ENCODE results near the gene ARX. TPM values are rescaled to one million over a fixed set of nuclear protein-coding genes. Genes with fewer than 3 reads are reported as not detected.

Gene ARX
- total and polyA plus RNA-seq, 9 of the 15 experiments (the other 6 are each of a cell fraction or from before 2014, with no cell fraction given), result 0.03 TPM; not detected in 8

- H3K36me3 ChIP-seq (ENCODE audit: control insufficient read depth, insufficient read depth, low read length), result no peaks in the 10 kb centered on the region
- 0% methylated on average over 6 of the region's 6 CpGs for WGBS (ENCODE audit: insufficient coverage, low coverage, missing lambda C conversion rate)
- ATAC-seq (no peak), DNase-seq (ENCODE audit: extremely low read depth in 1 of 4, low spot score in 3 of 4) (no peak), FAIRE-seq (no peak)
- no peaks in the 10 kb centered on the region for H4K20me1 ChIP-seq (replicated peaks; ENCODE audit: control insufficient read depth, insufficient read depth, low read length)
- H3K27me3 ChIP-seq (ENCODE audit: control insufficient read depth in 2 of 2, insufficient read depth in 2 of 2, low read length in 2 of 2), result peaks cover 18 to 35% of the 10 kb centered on the region in 2 experiments
- H3K4me3 ChIP-seq, result no peak overlapping the region
- H3K9me1 ChIP-seq (ENCODE audit: control insufficient read depth, insufficient read depth, low read length), result no peaks in the 10 kb centered on the region
- H3K27ac ChIP-seq (ENCODE audit: extremely low read depth, low read depth, low read length), result no peak overlapping the region
- H2AFZ ChIP-seq (ENCODE audit: low read depth, low read length), result no peak overlapping the region
- intact Hi-C loops (cut with micrococcal nuclease) (no loop called here), in situ Hi-C loops (cut with MboI) (no loop called here)
- BruUV-seq (replicated peaks), result no TSS peak
- H3K4me1 ChIP-seq (replicated peaks in 1 of 2; ENCODE audit: control insufficient read depth in 2 of 2, insufficient read depth in 2 of 2, low read length in 2 of 2), result peaks cover 0 to 6% of the 10 kb centered on the region in 2 experiments; a peak in 1 of 5 replicates
- no peaks in the 10 kb centered on the region for H3K79me2 ChIP-seq (ENCODE audit: control insufficient read depth, insufficient read depth, low read length)
- POLR2A ChIA-PET, result no interaction called here
- H3K9me3 ChIP-seq (replicated peaks; ENCODE audit: control insufficient read depth, insufficient read depth, low read depth, low read length), result no peaks in the 10 kb centered on the region
- H3K9ac ChIP-seq (ENCODE audit: insufficient read depth in 1 of 2, low read depth in 2 of 2, low read length in 2 of 2), result no peak overlapping the region
- CTCF ChIA-PET (ENCODE audit: low intra/inter-chr PET ratio), result no interaction called here
- no peak overlapping the region for H3K4me2 ChIP-seq (ENCODE audit: insufficient read depth, low read length)
- TF ChIP-seq ZBTB49 (CRISPR knock-in tag; IDR thresholded peaks at IDR 0.05; ENCODE audit: borderline replicate concordance), result no peak
- TF ChIP-seq, protein P1, sequence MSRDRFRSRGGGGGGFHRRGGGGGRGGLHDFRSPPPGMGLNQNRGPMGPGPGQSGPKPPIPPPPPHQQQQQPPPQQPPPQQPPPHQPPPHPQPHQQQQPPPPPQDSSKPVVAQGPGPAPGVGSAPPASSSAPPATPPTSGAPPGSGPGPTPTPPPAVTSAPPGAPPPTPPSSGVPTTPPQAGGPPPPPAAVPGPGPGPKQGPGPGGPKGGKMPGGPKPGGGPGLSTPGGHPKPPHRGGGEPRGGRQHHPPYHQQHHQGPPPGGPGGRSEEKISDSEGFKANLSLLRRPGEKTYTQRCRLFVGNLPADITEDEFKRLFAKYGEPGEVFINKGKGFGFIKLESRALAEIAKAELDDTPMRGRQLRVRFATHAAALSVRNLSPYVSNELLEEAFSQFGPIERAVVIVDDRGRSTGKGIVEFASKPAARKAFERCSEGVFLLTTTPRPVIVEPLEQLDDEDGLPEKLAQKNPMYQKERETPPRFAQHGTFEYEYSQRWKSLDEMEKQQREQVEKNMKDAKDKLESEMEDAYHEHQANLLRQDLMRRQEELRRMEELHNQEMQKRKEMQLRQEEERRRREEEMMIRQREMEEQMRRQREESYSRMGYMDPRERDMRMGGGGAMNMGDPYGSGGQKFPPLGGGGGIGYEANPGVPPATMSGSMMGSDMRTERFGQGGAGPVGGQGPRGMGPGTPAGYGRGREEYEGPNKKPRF (IDR thresholded peaks at IDR 0.05; ENCODE audit: low read depth, low read length), result no peak
- no peak for TF ChIP-seq CBFA2T3 (IDR thresholded peaks at IDR 0.05)
- TF ChIP-seq, protein P2, sequence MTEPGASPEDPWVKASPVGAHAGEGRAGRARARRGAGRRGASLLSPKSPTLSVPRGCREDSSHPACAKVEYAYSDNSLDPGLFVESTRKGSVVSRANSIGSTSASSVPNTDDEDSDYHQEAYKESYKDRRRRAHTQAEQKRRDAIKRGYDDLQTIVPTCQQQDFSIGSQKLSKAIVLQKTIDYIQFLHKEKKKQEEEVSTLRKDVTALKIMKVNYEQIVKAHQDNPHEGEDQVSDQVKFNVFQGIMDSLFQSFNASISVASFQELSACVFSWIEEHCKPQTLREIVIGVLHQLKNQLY (CRISPR knock-in tag; conservative IDR thresholded peaks at IDR 0.05), result no peak
- no peak for TF ChIP-seq ZNF277 (CRISPR knock-in tag; IDR thresholded peaks at IDR 0.05; ENCODE audit: borderline replicate concordance)
- TF ChIP-seq MIER1 (IDR thresholded peaks at IDR 0.05; ENCODE audit: low read depth), result no peak
These were observed 10.8 kb upstream of the ARX start for GRCh38 chrX:25026576-25026975.
